HG03469 (cell line): ENCODE measurements around the gene PACSIN1.

ENCODE experiments used
- ATAC-seq: cut with Tn5 transposase; IDR thresholded peaks from one replicate; pipeline ENCODE4 v1.9.1; 2021; ENCODE audit warnings: mild to moderate bottlenecking, moderate library complexity, moderate number of reproducible peaks; ENCODE audit not compliant: unreplicated experiment

Gene PACSIN1

GRCh38 chr6:34513646-34514045 lies 47.8 kb downstream of the PACSIN1 start:
- no peak for ATAC-seq

GRCh38 chr6:34514112-34514511 lies 48.2 kb downstream of the PACSIN1 start:
- no peak for ATAC-seq

GRCh38 chr6:34514593-34515472 lies 49.0 kb downstream of the PACSIN1 start:
- ATAC-seq, result no peak

DNA sequence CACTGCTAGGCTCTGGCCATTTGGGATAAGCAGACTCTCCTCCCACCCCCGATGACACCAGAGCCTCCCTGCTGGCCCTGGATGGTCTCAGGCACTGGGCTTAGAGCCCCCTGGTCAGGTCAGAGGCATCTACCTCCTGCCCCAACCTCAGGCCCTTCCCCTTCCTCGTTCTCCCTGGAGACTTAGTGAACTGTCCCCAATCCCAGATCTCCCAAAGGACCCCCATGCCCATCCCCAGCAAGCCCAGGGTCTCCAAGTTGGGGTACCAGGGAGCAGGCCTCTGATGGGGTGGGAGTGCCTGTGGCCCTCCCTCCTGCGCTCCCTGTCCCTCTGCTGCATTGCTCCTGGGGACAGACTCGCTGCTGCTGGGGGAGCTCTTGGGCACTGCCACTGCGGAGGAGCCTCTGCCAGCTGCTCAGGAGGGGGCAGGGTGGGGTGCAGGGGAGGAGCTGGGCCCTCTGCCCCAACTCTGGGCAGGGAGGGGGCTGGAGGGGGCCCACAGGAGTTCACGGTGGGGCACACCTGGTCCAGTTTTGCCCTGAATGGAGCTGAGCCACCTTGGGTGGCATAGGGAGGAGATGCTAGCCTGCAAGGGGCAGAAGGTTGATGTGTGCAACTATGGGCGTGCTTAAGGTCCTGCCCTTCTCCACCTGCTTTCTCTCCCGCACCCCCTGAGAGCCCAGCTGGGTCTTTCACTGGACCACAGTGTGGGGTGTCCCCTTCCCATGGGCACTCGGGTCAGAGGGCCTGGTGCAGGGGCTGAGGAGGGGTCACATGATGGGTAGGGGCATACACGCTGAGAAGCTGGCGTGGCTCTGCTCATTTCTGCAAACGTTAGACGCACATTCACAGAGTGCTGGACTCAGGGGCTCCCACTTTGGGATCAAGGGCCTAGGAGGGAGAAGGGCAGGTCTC lies 49.9 kb downstream of the PACSIN1 start:
- ATAC-seq, result no peak

- no peak for ATAC-seq
These were observed 50.8 kb downstream of the PACSIN1 start for GRCh38 chr6:34516391-34517324.

DNA sequence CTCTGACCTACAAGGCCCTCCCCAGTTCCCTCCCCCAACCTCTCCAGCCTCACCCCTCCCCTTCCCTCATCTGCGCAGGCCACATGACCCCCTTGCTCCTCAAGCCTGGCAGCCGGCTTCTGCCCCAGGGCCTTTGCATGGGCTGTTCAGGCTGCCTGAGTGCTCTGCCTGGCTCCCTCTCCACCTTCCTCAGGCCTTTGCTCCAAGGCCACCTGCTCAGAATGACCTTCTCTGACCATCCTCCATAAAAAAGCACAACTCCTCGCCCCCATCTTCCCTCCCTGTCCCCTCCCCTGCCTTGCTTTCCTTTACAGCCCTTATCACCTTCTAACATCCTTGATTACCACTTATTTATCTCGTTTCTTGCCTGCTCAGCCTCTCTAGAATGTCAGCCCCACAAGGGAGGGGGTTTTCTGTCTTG lies 51.6 kb downstream of the PACSIN1 start:
- ATAC-seq, result no peak

DNA sequence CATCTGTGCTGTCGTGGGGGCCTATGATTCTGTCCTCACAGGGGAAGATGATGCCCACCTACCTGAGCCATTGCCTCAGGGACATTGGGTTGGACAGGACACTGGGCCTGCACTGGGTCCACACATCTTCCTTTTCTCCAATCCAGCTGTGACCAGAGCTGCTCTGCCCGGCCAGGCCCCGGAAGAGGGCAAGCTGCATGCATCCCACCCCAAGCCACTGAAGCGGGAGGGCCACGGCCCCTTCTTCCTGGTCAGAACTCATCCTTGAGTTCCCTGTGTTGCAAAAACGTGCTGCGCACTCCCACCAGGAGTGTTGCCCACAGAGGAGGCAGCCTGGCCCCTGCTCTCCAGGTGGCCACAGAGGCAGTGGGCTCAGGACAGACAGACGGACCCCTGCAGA lies 52.1 kb downstream of the PACSIN1 start:
- no peak for ATAC-seq

DNA sequence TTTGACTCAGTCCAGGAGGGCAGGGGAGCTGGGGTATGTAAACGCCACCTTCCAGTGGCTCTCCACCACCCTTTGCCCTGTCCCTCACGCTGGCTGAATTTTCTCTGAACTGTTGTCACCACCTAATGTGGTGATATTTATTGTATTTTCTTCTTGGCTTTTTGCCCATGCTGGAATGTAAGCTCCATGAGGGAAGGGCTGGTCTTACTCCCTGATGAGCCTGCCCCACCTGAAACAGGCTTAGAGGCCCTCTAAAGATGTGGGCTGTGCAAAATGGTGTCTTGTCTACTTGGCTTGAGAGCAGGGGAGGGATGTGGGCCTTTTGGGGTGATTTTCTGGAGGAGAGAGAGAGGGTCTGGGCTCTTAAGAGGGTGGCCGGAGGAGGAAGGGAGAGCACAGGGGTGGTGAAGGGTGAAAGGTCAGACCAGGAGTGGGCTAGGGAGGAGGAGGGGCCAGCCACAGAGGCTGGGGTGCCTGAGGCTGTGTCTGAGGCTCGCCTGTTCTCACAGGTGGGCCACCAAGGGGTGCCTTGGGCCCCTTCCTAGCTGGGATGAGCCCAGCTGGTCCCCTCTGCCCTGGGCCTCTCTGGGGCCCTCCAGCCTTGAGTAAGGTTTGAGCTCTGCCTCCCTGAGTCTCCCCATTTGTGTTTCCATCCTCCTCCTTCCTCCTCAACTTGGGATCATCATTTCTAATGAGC lies 52.9 kb downstream of the PACSIN1 start:
- ATAC-seq, result no peak

DNA sequence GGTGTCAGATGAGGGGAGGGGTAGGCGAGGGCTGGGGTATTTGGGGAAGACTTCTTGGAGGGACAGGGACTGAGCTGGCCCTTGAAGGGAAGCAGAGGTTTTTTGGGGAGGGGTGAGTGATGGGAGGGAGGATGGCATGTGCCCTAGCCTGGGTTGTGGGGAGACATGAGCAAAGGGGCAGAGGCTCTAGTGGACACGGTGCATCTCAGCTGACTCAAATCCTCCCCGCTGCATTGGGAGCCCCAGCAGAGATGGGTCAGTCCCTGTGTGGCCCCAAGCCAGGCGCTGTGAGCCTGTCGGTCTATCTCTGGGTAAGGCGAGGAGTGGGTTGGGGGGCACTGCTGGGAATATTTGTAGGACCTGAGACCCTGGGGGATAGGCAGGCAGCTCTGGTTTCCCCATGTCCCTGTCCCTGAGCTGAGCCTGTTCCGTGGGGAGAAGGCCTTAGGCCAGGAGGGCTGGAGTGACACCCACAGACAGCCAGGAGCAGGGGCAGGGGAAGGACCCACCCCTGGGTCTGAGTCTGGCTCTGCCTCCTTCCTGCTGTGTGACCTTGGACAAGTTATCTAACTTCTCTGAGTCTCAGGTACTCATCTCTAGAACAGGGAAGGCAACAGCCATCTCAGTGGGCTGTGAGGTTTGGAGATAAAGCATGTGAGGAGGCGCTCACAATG lies 54.2 kb downstream of the PACSIN1 start:
- ATAC-seq, result no peak

- no peak for ATAC-seq
These were observed 55.0 kb downstream of the PACSIN1 start for GRCh38 chr6:34520645-34521462.

GRCh38 chr6:34521463-34522285 lies 55.8 kb downstream of the PACSIN1 start:
- ATAC-seq, result no peak

- ATAC-seq, result no peak
These were observed 56.9 kb downstream of the PACSIN1 start for GRCh38 chr6:34522761-34523160.

- ATAC-seq, result no peak
These were observed 57.7 kb downstream of the PACSIN1 start for GRCh38 chr6:34523441-34524206.

GRCh38 chr6:34524499-34524898 lies 58.6 kb downstream of the PACSIN1 start:
- no peak for ATAC-seq

GRCh38 chr6:34524971-34525370 lies 59.1 kb downstream of the PACSIN1 start:
- no peak for ATAC-seq

DNA sequence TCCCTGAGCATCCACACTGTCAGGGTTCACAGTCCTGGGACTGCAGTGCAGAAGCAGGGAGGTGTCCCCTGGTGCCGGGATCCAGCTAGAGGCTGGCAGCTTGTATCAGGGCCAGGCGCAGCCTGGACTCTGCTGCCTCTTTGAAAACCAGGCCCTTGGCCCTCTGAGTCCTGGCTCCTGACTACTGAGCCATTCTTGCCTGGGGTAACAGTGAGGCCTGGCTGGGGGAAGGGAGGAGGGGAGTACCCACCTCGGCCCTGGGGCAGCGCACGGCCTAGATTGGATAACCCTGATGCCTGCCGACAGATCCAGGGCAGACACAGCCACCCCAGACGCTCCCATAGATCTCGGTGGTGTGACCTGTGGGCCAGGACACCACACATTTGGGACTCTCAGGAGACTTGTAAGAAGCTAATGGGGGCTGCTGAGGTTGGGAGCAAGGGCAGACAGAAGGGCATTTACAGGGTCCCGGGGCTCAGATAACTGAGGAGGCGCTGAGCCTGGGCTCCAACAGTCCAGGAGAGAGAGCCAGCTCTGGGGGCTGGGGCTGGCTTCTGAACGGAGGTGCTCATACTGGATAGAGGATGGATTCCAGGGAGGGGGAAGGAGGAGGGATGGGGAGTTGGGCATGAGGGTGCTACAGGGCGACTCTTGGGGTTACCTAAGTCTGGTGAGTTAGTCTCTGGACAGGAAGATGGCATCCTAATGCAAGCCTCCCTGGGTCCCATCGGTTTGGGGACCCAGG lies 59.7 kb downstream of the PACSIN1 start:
- ATAC-seq, result no peak
